Hepatocyte (in vitro differentiated cells): Measurements from ENCODE around the gene ARMC3.

Experiments used
- EZH2 ChIP-seq: fragments of 200-600 bp; sonication (generic); IDR thresholded peaks from 2 replicates; pipeline ENCODE4 v1.6.1; 2016; ENCODE audit warnings: antibody characterized with exemption, mild to moderate bottlenecking, borderline replicate concordance
- EZH2phosphoT487 ChIP-seq: fragments of 200-600 bp; sonication (generic); IDR thresholded peaks from one replicate; pipeline ENCODE4 v1.6.1; 2018; ENCODE audit warnings: antibody characterized with exemption, mild to moderate bottlenecking, low read depth, moderate library complexity; ENCODE audit not compliant: unreplicated experiment, severe bottlenecking
- TF ChIP-seq, protein P1 (sequence below): fragments of 200-600 bp; sonication (generic); IDR thresholded peaks from 2 replicates; pipeline ENCODE4 v1.5.1; 2016; ENCODE audit warnings: antibody characterized with exemption, mild to moderate bottlenecking; ENCODE audit not compliant: poor library complexity

DNA sequence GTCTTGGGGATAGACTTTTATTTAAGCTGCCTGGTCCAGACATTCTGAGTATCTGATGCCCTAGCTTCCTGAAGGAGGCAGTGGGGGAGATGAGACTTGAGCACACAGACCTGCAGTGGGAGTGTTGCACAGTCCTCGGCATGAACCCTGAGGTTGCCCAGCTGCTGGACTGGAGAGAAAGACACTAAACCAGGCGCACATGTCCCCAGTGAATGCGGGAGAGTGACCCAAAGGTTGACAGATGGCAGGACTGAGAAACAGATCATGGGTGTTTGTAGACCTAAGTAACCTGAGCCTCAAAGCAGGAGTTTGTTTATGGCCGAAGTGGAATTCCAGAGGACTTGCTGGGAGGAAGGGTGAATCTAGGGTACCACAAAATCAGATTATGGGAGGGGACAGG is 151.8 kb downstream of the ARMC3 start:
- TF ChIP-seq, protein P1, sequence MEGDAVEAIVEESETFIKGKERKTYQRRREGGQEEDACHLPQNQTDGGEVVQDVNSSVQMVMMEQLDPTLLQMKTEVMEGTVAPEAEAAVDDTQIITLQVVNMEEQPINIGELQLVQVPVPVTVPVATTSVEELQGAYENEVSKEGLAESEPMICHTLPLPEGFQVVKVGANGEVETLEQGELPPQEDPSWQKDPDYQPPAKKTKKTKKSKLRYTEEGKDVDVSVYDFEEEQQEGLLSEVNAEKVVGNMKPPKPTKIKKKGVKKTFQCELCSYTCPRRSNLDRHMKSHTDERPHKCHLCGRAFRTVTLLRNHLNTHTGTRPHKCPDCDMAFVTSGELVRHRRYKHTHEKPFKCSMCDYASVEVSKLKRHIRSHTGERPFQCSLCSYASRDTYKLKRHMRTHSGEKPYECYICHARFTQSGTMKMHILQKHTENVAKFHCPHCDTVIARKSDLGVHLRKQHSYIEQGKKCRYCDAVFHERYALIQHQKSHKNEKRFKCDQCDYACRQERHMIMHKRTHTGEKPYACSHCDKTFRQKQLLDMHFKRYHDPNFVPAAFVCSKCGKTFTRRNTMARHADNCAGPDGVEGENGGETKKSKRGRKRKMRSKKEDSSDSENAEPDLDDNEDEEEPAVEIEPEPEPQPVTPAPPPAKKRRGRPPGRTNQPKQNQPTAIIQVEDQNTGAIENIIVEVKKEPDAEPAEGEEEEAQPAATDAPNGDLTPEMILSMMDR, result no peak
- TF ChIP-seq EZH2, result no peak
- TF ChIP-seq EZH2phosphoT487, result no peak
